Measurements from ENCODE around the gene CENPU. TPM values are rescaled to one million over a fixed set of nuclear protein-coding genes. Genes with fewer than 3 reads are reported as not detected.

CENPU gene
- total and polyA plus RNA-seq, 2 of the 8 experiments (the other 6 are each of a cell fraction or from before 2014, with no cell fraction given), result 32.1 to 122 TPM

GRCh38 chr4:184715526-184715925 lies 18.4 kb downstream of the CENPU start:
- DNase-seq (ENCODE audit: low read depth in 1 of 2, low spot score in 2 of 2), result no peak
- no peak overlapping the region for H2BK12ac ChIP-seq (ENCODE audit: low read depth, low read length)
- no peak for TF ChIP-seq SUZ12 (IDR thresholded peaks at IDR 0.05; ENCODE audit: low read length)
- no peak for TF ChIP-seq EGR1 (IDR thresholded peaks at IDR 0.05; ENCODE audit: borderline replicate concordance, low read depth, low read length)
- no peak for TF ChIP-seq BCL11A (IDR thresholded peaks at IDR 0.05; ENCODE audit: low read depth in 2 of 2, low read length in 2 of 2)
- TF ChIP-seq RAD21 (IDR thresholded peaks at IDR 0.05 in 1 of 2, conservative IDR thresholded peaks at IDR 0.05 in 1 of 2; ENCODE audit: low read depth in 2 of 2, low read length in 2 of 2), result no peak
- no peak for TF ChIP-seq CEBPB (IDR thresholded peaks at IDR 0.05; ENCODE audit: low read depth, low read length)
- no peak for TF ChIP-seq RBBP5 (IDR thresholded peaks at IDR 0.05; ENCODE audit: borderline replicate concordance, low read depth, low read length)
- TF ChIP-seq CTBP2 (IDR thresholded peaks at IDR 0.05; ENCODE audit: borderline replicate concordance, insufficient read depth, insufficient read length, low read length), result no peak
- no peak for TF ChIP-seq PHF8 (conservative IDR thresholded peaks at IDR 0.05; ENCODE audit: low read depth, low read length)
- no peak for TF ChIP-seq SIX5 (IDR thresholded peaks at IDR 0.05; ENCODE audit: low read depth, low read length)
- no peak for TF ChIP-seq NANOG (IDR thresholded peaks at IDR 0.05; ENCODE audit: insufficient read depth, low read depth, low read length, poor library complexity, severe bottlenecking)
- TF ChIP-seq SP4 (IDR thresholded peaks at IDR 0.05; ENCODE audit: low read length), result no peak
- TF ChIP-seq, protein P1, sequence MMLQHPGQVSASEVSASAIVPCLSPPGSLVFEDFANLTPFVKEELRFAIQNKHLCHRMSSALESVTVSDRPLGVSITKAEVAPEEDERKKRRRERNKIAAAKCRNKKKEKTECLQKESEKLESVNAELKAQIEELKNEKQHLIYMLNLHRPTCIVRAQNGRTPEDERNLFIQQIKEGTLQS (IDR thresholded peaks at IDR 0.05; ENCODE audit: insufficient read depth, low read depth, low read length), result no peak
- TF ChIP-seq, protein P2, sequence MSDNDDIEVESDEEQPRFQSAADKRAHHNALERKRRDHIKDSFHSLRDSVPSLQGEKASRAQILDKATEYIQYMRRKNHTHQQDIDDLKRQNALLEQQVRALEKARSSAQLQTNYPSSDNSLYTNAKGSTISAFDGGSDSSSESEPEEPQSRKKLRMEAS (IDR thresholded peaks at IDR 0.05), result no peak

More at GRCh38 chr4:184715526-184715925, 18.4 kb downstream of the CENPU start:
- Histone ChIP-seq H3K4me2 (ENCODE audit: insufficient read depth in 1 of 2, low read depth in 2 of 2, low read length in 2 of 2) (no peak overlapping the region), H2BK5ac (ENCODE audit: low read depth, low read length) (no peak overlapping the region), H2BK15ac (ENCODE audit: low read length) (no peak overlapping the region), H4K20me1 (replicated peaks in 1 of 2; ENCODE audit: control insufficient read depth in 1 of 2, insufficient read depth in 2 of 2, low read length in 2 of 2) (peaks cover 7 to 9% of the 10 kb centered on the region in 2 experiments), H4K5ac (ENCODE audit: insufficient read length, low read depth, low read length) (no peak overlapping the region), H3K14ac (ENCODE audit: insufficient read length) (no peak overlapping the region), H3K18ac (ENCODE audit: extremely low read depth, low read length) (no peak overlapping the region), H3K36me3 (ENCODE audit: control insufficient read depth in 2 of 4, insufficient read depth in 4 of 4, low read length in 3 of 4) (peaks cover 21 to 88% (median 56%) of the 10 kb centered on the region in 4 experiments), H2BK20ac (ENCODE audit: low read length) (no peak overlapping the region), H4K91ac (replicated peaks; ENCODE audit: insufficient read length, low read length) (no peak overlapping the region), H3K4ac (replicated peaks; ENCODE audit: insufficient read length, low read depth, low read length) (no peak overlapping the region), H3K23me2 (ENCODE audit: low read depth, low read length) (no peaks in the 10 kb centered on the region), H3K27ac (ENCODE audit: low read depth, low read length) (no peak overlapping the region), H2AK5ac (ENCODE audit: low read depth, low read length) (no peak overlapping the region), H3K27me3 (replicated peaks in 1 of 4; ENCODE audit: control insufficient read depth in 3 of 4, extremely low read depth in 1 of 4, insufficient read depth in 3 of 4, low read length in 3 of 4) (no peaks in the 10 kb centered on the region), H2BK120ac (replicated peaks; ENCODE audit: low read depth, low read length) (no peak overlapping the region), H3K79me1 (ENCODE audit: low read depth, low read length) (no peaks in the 10 kb centered on the region; the same call in none of the 2 replicates), H3K9me3 (ENCODE audit: insufficient read depth in 2 of 2, low read depth in 1 of 2, low read length in 1 of 2) (no peaks in the 10 kb centered on the region), H3K4me3 (ENCODE audit: extremely low read depth in 1 of 4, insufficient read depth in 2 of 4, low read depth in 3 of 4, low read length in 4 of 4) (no peak overlapping the region), H3K56ac (replicated peaks; ENCODE audit: insufficient read length, low read depth, low read length) (no peak overlapping the region), H3K23ac (ENCODE audit: insufficient read length) (no peak overlapping the region), H3K9ac (replicated peaks in 1 of 4; ENCODE audit: extremely low read depth in 1 of 4, low read depth in 3 of 4, low read length in 3 of 4) (no peak overlapping the region), H4K8ac (ENCODE audit: extremely low read depth, insufficient read depth, low read length) (no peak overlapping the region), H3K79me2 (ENCODE audit: control insufficient read depth in 1 of 2, insufficient read depth in 2 of 2, low read length in 2 of 2) (peaks cover 0 to 49% of the 10 kb centered on the region in 2 experiments; a peak in 2 of 4 replicates), H3K4me1 (replicated peaks in 1 of 4; ENCODE audit: control insufficient read depth in 3 of 4, insufficient read depth in 4 of 4, low read length in 3 of 4) (no peaks in the 10 kb centered on the region), H2AFZ (ENCODE audit: low read length) (no peak overlapping the region)
- 95% methylated on average over 4 of the region's 4 CpGs; no CpG with 5 or more reads in 1 of the 2 experiments for WGBS, 2 experiments (ENCODE audit: extremely low coverage in 1 of 2, insufficient coverage in 1 of 2, insufficient read length in 1 of 2, insufficient replicate concordance in 2 of 2, low coverage in 1 of 2, low lambda C conversion rate in 2 of 2, missing lambda C conversion rate in 1 of 2)
- POLR2A ChIA-PET (ENCODE audit: partially characterized antibody), result interaction anchor here (1.2 to 1.4 kb wide), 2 partner anchors 9 to 14 kb away, joined by 3 to 5 read pairs; no protein-coding TSS in a partner anchor
- FAIRE-seq, result no peak
- CTCF ChIA-PET (ENCODE audit: partially characterized antibody), result no interaction called here

Measured in H1 (cell line).